IPS-18a (cell line): Measurements from ENCODE around the gene INPP5A.

Source experiments
- H3K27ac ChIP-seq: one replicate; pipeline ENCODE4 v1.5.1; 2013; ENCODE audit warnings: low read length
- H3K27me3 ChIP-seq: one replicate; pipeline ENCODE4 v1.6.1; 2013; ENCODE audit warnings: mild to moderate bottlenecking, low read length; ENCODE audit not compliant: control insufficient read depth, insufficient read depth
- H3K36me3 ChIP-seq: one replicate; pipeline ENCODE4 v1.6.1; 2013; ENCODE audit warnings: low read depth, low read length; ENCODE audit not compliant: control insufficient read depth
- H3K4me1 ChIP-seq: one replicate; pipeline ENCODE4 v1.6.1; 2013; ENCODE audit warnings: low read depth, low read length; ENCODE audit not compliant: control insufficient read depth
- H3K4me3 ChIP-seq: one replicate; pipeline ENCODE4 v1.5.1; 2013; ENCODE audit warnings: low read length
- H3K9ac ChIP-seq: one replicate; pipeline ENCODE4 v1.6.1; 2013; ENCODE audit warnings: mild to moderate bottlenecking, low read length, moderate library complexity
- H3K9me3 ChIP-seq: one replicate; pipeline ENCODE4 v1.6.1; 2013; ENCODE audit warnings: low read depth, low read length; ENCODE audit not compliant: control insufficient read depth

Gene INPP5A

DNA sequence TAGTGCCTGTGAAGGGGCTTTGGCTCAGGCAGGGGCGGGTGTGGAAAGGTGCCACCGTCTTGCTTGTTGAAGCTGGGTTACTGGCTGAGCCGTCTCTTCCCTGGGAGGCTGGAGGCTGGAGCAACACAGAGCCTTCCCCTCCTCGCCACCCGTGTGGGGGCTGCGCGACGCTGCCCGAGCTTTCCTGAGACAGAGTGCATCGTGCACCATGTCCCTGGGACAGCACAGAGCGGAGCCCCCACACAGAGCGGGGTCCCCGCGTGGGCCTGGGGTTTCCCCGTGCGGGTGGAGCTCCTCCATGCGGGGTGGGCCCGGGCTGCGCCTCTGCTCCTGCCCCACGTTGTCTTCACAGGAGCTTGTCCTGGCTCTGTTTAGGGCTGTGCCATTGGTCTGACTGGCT is 69.9 kb downstream of the INPP5A start:
- H3K9ac ChIP-seq = no peak overlapping the region
- no peaks in the 10 kb centered on the region for H3K36me3 ChIP-seq
- no peak overlapping the region for H3K27ac ChIP-seq
- no peaks in the 10 kb centered on the region for H3K9me3 ChIP-seq
- no peaks in the 10 kb centered on the region for H3K27me3 ChIP-seq
- no peaks in the 10 kb centered on the region for H3K4me1 ChIP-seq
- no peak overlapping the region for H3K4me3 ChIP-seq

DNA sequence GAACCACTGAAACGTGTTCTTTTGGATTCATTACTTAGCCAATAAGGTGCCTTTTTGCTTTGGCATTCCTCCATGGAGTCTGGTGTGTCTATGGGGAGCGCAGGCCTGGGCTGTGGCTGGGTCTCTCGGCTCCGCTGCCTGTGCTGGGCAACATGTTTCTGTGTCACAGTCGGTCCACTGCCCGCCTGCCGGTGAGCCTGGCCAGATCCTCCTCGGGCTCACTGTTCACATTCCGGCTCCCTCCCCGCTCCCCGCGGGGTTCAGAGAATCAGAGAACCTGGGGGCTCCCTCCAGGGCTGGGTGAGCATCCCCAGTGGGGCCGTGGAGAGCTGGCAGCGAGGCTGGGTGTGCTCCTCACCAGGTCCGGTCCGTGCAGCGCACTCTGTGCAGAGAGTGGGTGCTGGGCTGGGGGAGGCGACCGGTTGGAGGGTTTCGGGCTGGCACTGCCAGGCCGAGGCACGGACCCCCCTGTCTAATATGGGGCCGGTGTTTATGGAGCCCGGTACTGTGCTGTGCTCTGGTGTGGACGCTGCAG is 70.4 kb downstream of the INPP5A start:
- no peak overlapping the region for H3K9ac ChIP-seq
- no peaks in the 10 kb centered on the region for H3K9me3 ChIP-seq
- no peaks in the 10 kb centered on the region for H3K36me3 ChIP-seq
- no peak overlapping the region for H3K27ac ChIP-seq
- H3K4me1 ChIP-seq = no peaks in the 10 kb centered on the region
- H3K4me3 ChIP-seq = no peak overlapping the region
- H3K27me3 ChIP-seq = no peaks in the 10 kb centered on the region

- H3K4me1 ChIP-seq = no peaks in the 10 kb centered on the region
- H3K9ac ChIP-seq = no peak overlapping the region
- H3K27ac ChIP-seq = no peak overlapping the region
- H3K4me3 ChIP-seq = no peak overlapping the region
- no peaks in the 10 kb centered on the region for H3K9me3 ChIP-seq
- no peaks in the 10 kb centered on the region for H3K36me3 ChIP-seq
- H3K27me3 ChIP-seq = no peaks in the 10 kb centered on the region
Measured at GRCh38 chr10:132608511-132609195, 71.1 kb downstream of the INPP5A start.

DNA sequence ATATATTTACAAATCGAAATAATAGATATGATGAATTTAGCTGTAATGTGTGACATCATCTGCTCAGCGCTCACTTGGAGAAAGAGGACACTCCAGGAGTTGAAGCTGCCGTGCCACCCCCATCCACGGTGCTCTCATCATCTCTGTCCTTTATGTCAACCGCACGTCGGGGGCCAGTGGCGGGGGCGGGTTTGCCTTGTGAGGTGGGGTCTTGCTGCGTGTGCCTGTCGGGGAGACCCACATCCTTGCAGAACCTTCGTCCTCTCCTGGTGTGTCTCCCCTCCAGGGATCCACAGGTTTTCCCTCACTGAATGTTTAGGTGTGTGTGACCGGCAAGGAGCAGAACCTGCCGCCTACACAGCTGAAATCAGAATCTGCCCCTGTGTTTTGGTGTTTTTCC is 71.6 kb downstream of the INPP5A start:
- Histone ChIP-seq H3K4me1 (no peaks in the 10 kb centered on the region), H3K27me3 (no peaks in the 10 kb centered on the region), H3K9me3 (no peaks in the 10 kb centered on the region), H3K36me3 (no peaks in the 10 kb centered on the region), H3K9ac (no peak overlapping the region), H3K27ac (no peak overlapping the region), H3K4me3 (no peak overlapping the region)

GRCh38 chr10:132610071-132610701 is 72.6 kb downstream of the INPP5A start:
- Histone ChIP-seq H3K27ac (no peak overlapping the region), H3K27me3 (no peaks in the 10 kb centered on the region), H3K4me3 (no peak overlapping the region), H3K36me3 (no peaks in the 10 kb centered on the region), H3K4me1 (no peaks in the 10 kb centered on the region), H3K9me3 (no peaks in the 10 kb centered on the region), H3K9ac (no peak overlapping the region)

GRCh38 chr10:132611026-132611910 is 73.7 kb downstream of the INPP5A start:
- Histone ChIP-seq H3K27me3 (no peaks in the 10 kb centered on the region), H3K4me3 (no peak overlapping the region), H3K27ac (no peak overlapping the region), H3K9ac (no peak overlapping the region), H3K4me1 (no peaks in the 10 kb centered on the region), H3K36me3 (no peaks in the 10 kb centered on the region), H3K9me3 (no peaks in the 10 kb centered on the region)

DNA sequence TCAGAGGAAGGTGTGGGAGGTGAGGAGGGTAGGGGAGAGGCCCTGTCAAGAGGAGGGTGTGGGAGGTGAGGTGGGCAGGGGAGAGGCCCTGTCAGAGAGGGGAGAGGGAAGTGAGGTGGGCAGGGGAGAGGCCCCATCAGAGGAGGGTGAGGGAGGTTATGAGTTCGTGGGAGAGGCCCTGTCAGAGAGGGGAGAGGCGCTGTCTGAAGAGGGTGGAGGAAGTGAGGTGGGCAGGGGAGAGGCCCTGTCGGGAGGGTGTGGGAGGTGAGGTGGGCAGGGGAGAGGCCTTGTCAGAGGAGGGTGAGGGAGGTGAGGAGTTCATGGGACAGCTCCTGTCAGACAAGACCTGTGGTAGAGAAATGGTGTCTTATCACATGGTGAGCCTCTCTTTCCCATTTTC is 74.4 kb downstream of the INPP5A start:
- no peak overlapping the region for H3K4me3 ChIP-seq
- no peaks in the 10 kb centered on the region for H3K9me3 ChIP-seq
- H3K36me3 ChIP-seq = no peaks in the 10 kb centered on the region
- H3K9ac ChIP-seq = no peak overlapping the region
- no peaks in the 10 kb centered on the region for H3K27me3 ChIP-seq
- H3K4me1 ChIP-seq = no peaks in the 10 kb centered on the region
- H3K27ac ChIP-seq = no peak overlapping the region

DNA sequence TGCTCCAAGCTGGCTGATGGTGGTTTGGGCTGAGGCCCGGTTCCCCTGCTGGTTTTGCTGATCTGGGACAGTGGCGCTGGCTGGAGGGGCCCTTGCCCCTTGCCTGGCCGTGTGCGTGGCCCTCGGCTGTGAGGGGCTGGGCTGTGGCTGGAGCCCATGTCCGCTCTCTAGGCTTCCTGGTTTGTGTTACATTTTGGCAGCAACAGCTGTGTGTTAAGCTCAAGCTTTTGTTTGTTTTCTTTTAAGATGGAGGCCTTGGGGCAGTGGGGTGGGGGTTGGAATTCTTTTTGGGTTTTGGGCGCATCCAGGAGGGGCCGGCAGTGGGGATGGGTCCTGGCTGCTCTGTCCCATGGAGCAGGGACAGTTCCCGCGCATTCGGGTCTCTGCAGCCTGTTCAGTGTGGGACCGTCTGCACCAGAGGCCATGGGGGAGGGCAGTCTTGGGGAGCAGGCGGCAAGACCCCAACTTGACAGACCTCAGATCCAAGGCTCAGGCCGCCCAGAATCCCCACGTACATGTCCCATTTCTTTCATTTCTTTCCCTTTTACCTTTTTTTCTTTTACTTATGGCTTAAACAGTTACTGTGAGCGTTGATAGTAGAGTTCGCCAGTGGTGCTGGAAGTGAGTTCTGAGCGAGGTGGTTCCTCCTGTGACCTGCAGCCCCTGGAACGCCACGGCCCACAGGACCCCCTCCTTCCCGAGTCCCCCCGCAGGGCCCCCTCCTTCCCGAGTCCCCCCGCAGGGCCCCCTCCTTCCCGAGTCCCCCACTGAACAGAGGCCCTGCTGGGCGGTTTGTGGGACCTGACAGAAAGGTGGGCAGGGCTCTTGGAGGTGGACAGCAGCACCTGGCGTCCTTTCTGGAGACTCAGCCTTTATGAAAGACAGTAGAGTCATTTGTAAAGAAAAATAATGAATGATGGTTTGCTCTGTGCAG is 75.3 kb downstream of the INPP5A start:
- Histone ChIP-seq H3K9ac (no peak overlapping the region), H3K27me3 (no peaks in the 10 kb centered on the region), H3K27ac (no peak overlapping the region), H3K9me3 (no peaks in the 10 kb centered on the region), H3K36me3 (no peaks in the 10 kb centered on the region), H3K4me3 (no peak overlapping the region), H3K4me1 (no peaks in the 10 kb centered on the region)

- no peak overlapping the region for H3K27ac ChIP-seq
- no peak overlapping the region for H3K9ac ChIP-seq
- H3K27me3 ChIP-seq = no peaks in the 10 kb centered on the region
- H3K9me3 ChIP-seq = no peaks in the 10 kb centered on the region
- no peaks in the 10 kb centered on the region for H3K4me1 ChIP-seq
- H3K36me3 ChIP-seq = no peaks in the 10 kb centered on the region
- H3K4me3 ChIP-seq = no peak overlapping the region
Measured at GRCh38 chr10:132613566-132614348, 76.2 kb downstream of the INPP5A start.

GRCh38 chr10:132614431-132615340 is 77.1 kb downstream of the INPP5A start:
- Histone ChIP-seq H3K27me3 (no peaks in the 10 kb centered on the region), H3K4me3 (no peak overlapping the region), H3K9ac (no peak overlapping the region), H3K27ac (no peak overlapping the region), H3K9me3 (peaks cover 7% of the 10 kb centered on the region), H3K36me3 (no peaks in the 10 kb centered on the region), H3K4me1 (no peaks in the 10 kb centered on the region)
